GM12801 (cell line): ENCODE results near the gene PARP1.

Experiments
- TF ChIP-seq, protein P1 (sequence below): IDR thresholded peaks from one replicate; pipeline ENCODE4 v1.5.1; 2011; ENCODE audit warnings: control low read depth; ENCODE audit not compliant: insufficient read length; ENCODE audit errors: extremely low read depth

The PARP1 gene

DNA sequence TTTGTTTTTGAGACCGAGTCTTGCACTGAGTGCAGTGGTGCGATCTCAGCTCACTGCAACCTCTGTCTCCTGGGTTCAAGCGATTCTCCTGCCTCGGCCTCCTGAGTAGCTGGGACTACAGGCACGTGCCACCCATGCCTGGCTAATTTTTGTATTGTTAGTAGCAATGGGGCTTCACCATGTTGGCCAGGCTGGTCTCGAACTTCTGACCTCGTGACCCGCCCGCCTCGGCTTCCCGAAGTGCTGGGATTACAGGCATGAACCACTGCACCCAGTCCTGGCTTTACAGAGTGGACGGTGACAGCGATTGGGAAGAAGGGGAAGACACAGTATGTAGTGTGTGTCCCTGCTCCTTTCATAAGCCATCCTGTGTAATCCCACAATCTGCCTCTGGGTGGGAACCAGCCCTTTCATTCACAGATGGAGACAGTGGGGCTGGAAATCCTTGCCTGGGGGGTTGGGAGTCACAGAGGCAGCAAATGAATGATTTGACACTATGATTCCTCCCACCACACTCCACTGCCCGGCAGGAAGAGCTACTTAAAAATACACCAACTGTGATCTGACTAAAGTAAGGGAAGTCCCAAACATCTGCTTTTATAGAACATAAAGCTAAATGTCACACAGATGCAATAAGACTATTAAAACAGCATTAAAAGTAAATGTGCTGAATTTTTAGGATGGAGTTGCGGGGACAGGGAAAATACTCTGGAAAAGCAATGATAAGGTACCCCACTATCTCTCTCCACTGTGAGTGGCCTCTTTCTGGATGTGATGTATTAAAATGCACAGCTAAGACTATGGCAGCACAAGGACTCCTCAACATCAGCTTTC, 4.5 kb downstream of the PARP1 start:
- TF ChIP-seq, protein P1, sequence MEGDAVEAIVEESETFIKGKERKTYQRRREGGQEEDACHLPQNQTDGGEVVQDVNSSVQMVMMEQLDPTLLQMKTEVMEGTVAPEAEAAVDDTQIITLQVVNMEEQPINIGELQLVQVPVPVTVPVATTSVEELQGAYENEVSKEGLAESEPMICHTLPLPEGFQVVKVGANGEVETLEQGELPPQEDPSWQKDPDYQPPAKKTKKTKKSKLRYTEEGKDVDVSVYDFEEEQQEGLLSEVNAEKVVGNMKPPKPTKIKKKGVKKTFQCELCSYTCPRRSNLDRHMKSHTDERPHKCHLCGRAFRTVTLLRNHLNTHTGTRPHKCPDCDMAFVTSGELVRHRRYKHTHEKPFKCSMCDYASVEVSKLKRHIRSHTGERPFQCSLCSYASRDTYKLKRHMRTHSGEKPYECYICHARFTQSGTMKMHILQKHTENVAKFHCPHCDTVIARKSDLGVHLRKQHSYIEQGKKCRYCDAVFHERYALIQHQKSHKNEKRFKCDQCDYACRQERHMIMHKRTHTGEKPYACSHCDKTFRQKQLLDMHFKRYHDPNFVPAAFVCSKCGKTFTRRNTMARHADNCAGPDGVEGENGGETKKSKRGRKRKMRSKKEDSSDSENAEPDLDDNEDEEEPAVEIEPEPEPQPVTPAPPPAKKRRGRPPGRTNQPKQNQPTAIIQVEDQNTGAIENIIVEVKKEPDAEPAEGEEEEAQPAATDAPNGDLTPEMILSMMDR: no peak

DNA sequence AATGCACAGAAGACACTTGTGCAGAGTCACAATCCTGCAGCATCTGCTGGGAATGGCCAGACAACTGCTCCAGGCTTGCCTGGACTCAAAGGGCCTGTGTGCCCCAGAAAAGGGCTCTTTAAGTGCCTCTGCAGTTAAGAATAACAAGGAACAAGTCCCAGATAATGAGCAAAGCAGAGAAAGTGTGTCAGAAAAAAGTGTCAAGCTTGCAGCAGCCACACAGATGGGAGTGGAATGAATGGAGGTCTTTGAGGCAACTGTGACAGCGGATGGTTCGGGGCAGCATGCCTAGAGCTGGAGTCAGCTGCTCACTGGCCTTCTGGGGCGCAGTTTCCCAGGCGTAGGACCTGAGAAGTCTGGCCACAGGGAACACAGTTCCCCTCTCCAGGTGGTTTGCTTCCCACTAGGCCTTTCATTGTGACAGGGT, 5.1 kb downstream of the PARP1 start:
- TF ChIP-seq, protein P1: no peak

DNA sequence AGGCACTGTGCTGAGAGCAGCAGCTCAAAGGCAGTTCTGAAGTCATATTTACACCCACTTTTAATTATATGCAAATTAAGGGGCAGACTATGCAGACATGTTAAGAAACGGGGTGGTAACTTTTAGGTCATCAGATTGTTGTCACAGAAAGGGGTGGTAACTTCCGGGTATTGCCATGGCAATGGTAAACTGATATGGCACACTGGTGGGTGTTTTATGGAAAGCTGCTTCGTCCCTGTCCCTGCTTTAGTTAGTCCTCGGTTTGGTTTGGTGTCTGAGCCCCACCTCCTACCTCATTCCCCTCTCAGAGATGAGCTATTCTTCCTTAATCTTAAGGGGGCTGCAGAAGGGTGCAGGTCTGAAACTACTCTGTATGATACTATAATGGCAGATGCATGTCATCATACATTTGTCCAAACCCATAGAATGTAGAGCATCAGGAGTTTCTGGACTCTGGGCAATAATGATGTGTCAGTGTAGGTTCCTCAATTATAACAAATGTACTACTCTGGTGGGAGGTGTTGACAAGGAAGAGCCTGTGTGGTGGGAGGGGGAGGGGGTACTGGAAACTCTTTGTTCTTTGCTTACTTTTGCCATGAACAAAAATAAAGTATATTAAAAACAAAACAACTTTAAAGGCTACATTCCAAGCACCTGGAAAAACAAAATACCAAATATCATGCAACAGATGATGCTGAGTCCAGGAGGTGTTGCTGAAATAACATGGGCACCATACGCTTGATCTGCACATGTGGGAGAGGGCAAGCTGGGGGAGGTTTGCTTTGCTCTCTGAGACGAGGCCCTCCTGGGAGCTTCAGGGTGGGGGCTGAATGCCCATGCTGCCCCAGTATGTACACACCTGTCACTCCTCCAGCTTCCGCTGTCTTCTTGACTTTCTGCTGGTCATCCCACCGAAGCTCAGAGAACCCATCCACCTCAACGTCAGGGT, 6.3 kb downstream of the PARP1 start:
- TF ChIP-seq, protein P1: no peak

DNA sequence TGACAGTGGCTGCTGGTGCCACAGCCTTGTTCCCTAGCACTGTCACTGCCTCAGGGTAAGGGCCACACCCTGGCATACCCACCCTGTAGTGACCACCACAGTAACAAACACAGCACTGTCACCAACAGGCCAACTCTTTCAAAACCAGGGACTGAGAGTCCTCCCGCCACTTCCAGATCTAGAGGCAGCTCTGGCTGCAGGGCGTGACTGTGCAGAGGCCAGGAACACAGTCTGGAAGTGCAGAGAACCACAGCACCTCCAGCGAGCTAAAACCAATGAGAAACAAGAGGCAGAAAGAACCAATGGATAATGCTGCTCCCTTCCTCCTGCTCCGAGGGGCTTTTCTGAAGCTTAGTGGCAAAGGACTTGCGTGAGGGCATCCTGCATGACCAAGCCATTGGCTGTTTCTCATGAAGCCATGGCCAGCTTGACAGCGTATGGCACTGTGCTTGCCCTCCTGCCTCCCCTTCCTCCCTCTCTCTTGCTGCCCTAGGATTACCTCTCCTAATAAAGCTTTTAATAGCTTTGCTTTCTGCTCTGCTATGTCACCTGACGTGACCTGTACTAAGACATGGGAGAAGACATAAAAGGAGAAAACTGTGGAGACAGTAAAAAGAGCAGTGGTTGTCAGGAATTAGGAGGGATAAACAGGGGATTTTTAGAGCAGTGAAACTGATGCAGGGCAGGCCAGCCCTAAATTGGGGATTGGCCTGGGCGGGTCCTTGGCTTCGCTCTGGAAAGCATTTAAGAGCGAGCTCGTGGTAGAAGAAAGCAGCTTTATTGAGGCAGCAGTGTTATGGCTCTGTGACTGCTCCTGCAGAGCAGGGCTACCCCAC, 7.2 kb downstream of the PARP1 start:
- TF ChIP-seq, protein P1: no peak

DNA sequence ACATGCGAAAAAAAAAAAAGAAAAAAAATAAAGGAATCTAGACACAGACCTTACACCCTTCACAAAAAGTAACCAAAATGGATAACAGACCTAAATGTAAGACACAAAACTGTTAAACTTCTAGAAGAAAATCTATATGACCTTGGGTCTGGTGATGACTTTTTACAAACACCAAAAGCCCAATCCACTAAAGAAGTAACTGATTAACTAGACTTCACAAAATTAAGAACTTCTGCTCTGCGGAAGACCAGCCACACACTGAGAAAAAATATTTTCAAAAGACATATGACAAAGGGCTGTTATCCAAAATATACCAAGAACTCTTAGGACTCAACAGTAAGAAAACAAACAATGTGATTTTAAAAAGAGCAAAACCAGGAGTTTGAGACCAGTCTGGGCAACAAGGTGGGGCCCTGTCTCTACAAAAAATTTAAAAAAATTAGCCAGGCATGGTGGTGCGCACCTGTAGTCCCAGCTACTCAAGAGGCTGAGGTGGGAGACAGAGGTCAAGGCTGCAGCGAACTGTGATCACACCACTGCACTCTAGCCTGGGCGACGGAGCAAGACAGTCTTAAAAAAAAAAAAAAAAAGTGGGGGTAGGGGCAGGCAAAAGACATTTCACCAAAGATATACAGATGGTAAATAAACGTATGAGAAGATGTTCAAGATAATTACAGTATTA, 9.8 kb downstream of the PARP1 start:
- TF ChIP-seq, protein P1: no peak

DNA sequence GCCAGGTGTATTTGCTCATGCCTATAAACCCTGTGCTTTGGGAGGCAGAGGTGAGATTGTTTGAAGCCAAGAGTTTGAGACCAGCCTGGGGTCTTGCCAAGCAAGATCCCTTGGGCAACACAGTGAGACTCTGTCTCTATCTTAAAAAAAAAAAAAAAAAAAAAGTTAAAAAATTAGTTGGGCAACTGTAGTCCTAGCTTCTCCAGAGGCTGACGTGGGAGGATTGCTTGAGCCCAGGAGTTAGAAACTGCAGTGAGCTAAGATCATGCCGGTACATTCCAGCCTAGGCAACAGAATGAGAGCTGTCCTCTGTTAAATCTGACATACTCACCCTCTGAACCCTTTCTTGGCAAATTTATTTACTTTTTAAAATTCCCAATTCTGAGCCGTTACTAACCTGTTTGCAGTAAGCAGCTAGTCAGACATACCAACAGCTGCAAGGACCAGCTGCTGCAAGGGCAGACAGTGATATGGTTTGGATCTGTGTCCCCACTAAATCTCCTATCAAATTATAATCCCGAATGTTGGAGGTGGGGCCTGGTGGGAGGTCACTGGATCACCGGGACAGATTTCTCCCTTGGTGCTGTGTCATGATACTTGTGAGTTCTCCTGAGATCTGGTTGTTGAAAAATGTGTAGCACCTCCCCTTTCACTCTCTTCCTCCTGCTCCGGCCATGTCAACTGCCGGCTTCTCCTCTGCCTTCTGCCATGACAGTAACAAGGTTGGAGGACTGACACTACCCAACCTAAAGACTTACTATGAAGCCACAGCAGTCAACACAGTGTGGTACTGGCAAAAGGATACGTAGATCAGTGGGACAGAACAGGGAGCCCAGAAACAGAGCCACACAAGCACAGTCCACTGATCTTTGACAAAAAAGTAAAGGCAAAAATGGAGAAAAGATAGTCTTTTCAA, 10.6 kb downstream of the PARP1 start:
- TF ChIP-seq, protein P1: no peak
